Common myeloid progenitor, CD34-positive (primary cell): ENCODE measurements around the gene ANKRD44.

Experiments
- CTCF ChIA-PET: fragments of 350-600 bp; sonication (Branson Sonifier 250); formaldehyde crosslinking; loops from one replicate; lab custom pipeline; 2021; ENCODE audit warnings: antibody characterized with exemption; lab: Charles Lee
- POLR2A ChIA-PET: fragments of 350-600 bp; sonication (Branson Sonifier 250); formaldehyde crosslinking; loops from one replicate; lab custom pipeline; 2021; ENCODE audit warnings: antibody characterized with exemption; lab: Charles Lee
- DNase-seq, 3 donors: peaks; one replicate each; pipeline versions ENCODE4 v3.0.0 to v3.0.0-alpha.2; 2013
- H3K27ac ChIP-seq, 2 experiments: 1 replicate in 1 of 2; 2 replicates in 1 of 2; pipeline ENCODE4 v1.7.0; 2013; ENCODE audit warnings: inconsistent platforms in 2 of 2, low read length in 2 of 2, mild to moderate bottlenecking in 2 of 2, low read depth in 1 of 2, moderate library complexity in 1 of 2; ENCODE audit not compliant: severe bottlenecking in 2 of 2, insufficient read depth in 1 of 2, poor library complexity in 1 of 2
- H3K27me3 ChIP-seq, 5 experiments: replicated peaks in 2 of 5; 1 replicate in 3 of 5; 2 replicates in 2 of 5; pipeline versions ENCODE4 v1.6.1 to v1.7.0; 2013; ENCODE audit warnings: low read length in 4 of 5, mild to moderate bottlenecking in 2 of 5, moderate library complexity in 2 of 5, inconsistent platforms in 1 of 5; ENCODE audit not compliant: insufficient read depth in 5 of 5, control insufficient read depth in 4 of 5
- H3K36me3 ChIP-seq, 4 experiments: 1 replicate in 2 of 4; 2 replicates in 2 of 4; pipeline versions ENCODE4 v1.6.1 to v1.7.0; 2013; ENCODE audit warnings: low read length in 3 of 4, control low read depth in 1 of 4, mild to moderate bottlenecking in 1 of 4; ENCODE audit not compliant: control insufficient read depth in 4 of 4, insufficient read depth in 4 of 4
- H3K4me1 ChIP-seq, 4 experiments: 1 replicate in 3 of 4; 2 replicates in 1 of 4; pipeline versions ENCODE4 v1.6.1 to v1.7.1; 2013; ENCODE audit warnings: low read length in 3 of 4, mild to moderate bottlenecking in 3 of 4, control low read depth in 1 of 4, inconsistent platforms in 1 of 4, moderate library complexity in 1 of 4; ENCODE audit not compliant: control insufficient read depth in 4 of 4, insufficient read depth in 4 of 4; ENCODE audit errors: control extremely low read depth in 1 of 4
- H3K4me3 ChIP-seq, 7 experiments: 1 replicate in 4 of 7; 2 replicates in 3 of 7; pipeline versions ENCODE4 v1.5.1 to v1.7.0; 2013; ENCODE audit warnings: mild to moderate bottlenecking in 7 of 7, low read length in 6 of 7, moderate library complexity in 6 of 7, inconsistent platforms in 2 of 7, low read depth in 2 of 7, control low read depth in 1 of 7; ENCODE audit not compliant: insufficient read depth in 4 of 7, control insufficient read depth in 1 of 7; ENCODE audit errors: extremely low read depth in 1 of 7
- H3K9me3 ChIP-seq, 5 experiments: 1 replicate in 4 of 5; 2 replicates in 1 of 5; pipeline versions ENCODE4 v1.6.1 to v1.7.1; 2013; ENCODE audit warnings: low read length in 4 of 5, mild to moderate bottlenecking in 2 of 5, inconsistent platforms in 1 of 5, low read depth in 1 of 5, moderate library complexity in 1 of 5; ENCODE audit not compliant: control insufficient read depth in 4 of 5, insufficient read depth in 2 of 5; ENCODE audit errors: control extremely low read depth in 1 of 5
- WGBS: methylation state at CpG from one replicate; pipeline ENCODE4 v1.1.5; 2013; ENCODE audit not compliant: insufficient coverage; 5-methylcytosine and 5-hydroxymethylcytosine counted together

Gene ANKRD44

DNA sequence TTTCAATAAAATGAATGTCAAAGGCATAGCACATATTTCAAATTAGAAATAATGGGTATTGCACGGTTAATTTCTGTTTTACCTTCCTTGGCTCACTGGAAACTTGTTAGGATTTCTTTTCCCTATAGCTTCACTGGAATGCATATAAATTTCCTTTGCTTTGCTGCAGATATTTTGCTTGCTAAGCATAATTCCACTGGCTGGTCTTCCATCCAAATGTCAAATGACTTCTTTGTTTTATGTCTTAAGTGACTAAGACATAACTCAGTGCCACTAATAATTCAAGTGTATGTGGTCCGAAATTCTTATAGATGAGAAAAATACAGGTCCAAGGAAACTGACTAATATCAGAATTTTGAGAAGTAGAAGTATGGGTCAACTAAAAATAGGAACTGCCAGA is 201.3 kb downstream of the ANKRD44 start:
- no peak for DNase-seq
- no peaks in the 10 kb centered on the region for H3K9me3 ChIP-seq
- H3K36me3 ChIP-seq: peaks cover 0 to 14% (median 8%) of the 10 kb centered on the region in 4 experiments
- H3K4me3 ChIP-seq: no peak overlapping the region
- peaks cover 0 to 8% (median 0%) of the 10 kb centered on the region in 4 experiments for H3K4me1 ChIP-seq
- WGBS: 94% methylated on average over 2 of the region's 2 CpGs
- ChIA-PET POLR2A (no interaction called here), CTCF (interaction anchor here (0.6 to 8.8 kb wide), 4 partner anchors 10 to 258 kb away, joined by 3 to 128 read pairs (median 6); no protein-coding TSS in a partner anchor)
- H3K27ac ChIP-seq: no peak overlapping the region
- no peaks in the 10 kb centered on the region for H3K27me3 ChIP-seq

DNA sequence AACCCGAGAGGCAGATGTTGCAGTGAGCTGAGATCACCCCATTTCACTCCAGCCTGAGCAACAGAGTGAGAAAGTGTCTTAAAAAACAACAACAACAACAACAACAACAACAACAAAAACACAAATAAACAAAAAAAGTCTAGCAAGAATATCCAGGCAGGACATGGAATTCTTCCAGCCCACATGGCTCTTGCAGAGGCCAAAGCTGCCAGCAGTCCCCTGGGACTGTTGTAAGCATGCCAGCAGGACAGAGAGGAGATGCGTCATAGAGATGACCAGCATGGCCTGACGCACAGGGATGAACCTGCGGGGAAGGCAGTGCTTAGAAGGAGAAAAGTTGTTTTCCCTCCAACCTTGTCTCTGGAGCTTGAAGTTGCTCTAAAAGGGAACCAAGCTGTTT is 201.8 kb downstream of the ANKRD44 start:
- Histone ChIP-seq H3K36me3 (peaks cover 0 to 14% (median 8%) of the 10 kb centered on the region in 4 experiments), H3K27ac (no peak overlapping the region), H3K27me3 (no peaks in the 10 kb centered on the region), H3K4me3 (no peak overlapping the region), H3K4me1 (peaks cover 0 to 8% (median 0%) of the 10 kb centered on the region in 4 experiments), H3K9me3 (no peaks in the 10 kb centered on the region)
- 98% methylated on average over 4 of the region's 4 CpGs for WGBS
- ChIA-PET CTCF (interaction anchor here (0.7 to 8.8 kb wide), 2 partner anchors 53 to 59 kb away, joined by 3 to 128 read pairs; no protein-coding TSS in a partner anchor), POLR2A (interaction anchor here (0.7 kb wide), 1 partner anchor 1874 kb away, joined by 3 read pairs; no protein-coding TSS in a partner anchor)
- DNase-seq: no peak

DNA sequence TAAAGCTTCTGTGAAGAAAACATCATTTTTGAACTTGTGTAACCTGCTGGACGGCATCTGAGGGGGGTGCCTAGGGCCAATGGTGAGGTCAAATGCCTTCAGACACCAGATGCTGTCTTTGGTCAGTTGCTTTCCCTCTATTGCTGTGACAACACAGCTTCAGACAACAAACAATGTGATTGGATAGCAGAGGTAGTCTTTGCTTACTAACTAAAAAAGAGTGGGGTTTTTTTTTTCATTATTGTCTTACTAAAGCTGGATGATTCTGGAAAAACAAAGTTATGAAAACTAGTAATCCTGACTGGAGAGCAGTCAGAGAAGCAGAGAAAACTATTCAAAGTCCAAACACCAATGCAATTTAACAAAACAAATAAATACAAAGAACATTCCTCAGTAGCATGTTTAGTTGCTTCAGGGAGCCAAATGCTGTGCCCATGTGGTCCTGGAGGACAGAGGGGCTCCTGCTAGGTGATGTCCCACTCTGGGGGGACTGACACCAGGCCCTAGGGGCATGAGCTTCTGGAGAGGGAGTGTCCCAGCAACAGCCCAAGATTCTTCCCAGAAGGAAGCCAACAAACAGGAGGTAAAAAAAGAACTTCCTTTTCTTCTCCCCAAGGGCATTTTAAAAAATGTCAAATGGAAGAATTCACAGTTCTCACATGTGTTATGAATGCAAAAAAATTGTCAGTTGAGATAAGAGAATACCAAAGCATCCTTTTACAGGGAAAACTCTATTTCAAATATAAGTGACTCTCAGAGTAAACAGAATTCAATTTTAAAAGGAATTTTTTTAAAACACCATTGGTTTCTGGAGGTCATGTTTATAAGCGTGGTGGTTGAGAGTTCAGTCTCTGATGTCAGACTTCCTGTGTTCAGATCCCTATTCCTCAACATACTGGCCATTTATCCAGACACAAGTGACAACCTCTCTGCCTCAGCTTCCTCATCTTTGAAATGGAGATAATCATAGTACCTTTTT is 203.0 kb downstream of the ANKRD44 start:
- no CpG with 5 or more reads among the region's 2 CpGs for WGBS
- POLR2A ChIA-PET: no interaction called here
- H3K27me3 ChIP-seq: no peaks in the 10 kb centered on the region
- H3K9me3 ChIP-seq: no peaks in the 10 kb centered on the region
- H3K4me3 ChIP-seq: no peak overlapping the region
- CTCF ChIA-PET: interaction anchor here (1.0 to 8.8 kb wide), 3 partner anchors 61 to 196 kb away, joined by 3 to 128 read pairs (median 4); no protein-coding TSS in a partner anchor
- H3K4me1 ChIP-seq: peaks cover 0 to 4% (median 0%) of the 10 kb centered on the region in 4 experiments
- no peak for DNase-seq
- H3K36me3 ChIP-seq: peaks cover 0 to 14% (median 6%) of the 10 kb centered on the region in 4 experiments
- no peak overlapping the region for H3K27ac ChIP-seq

DNA sequence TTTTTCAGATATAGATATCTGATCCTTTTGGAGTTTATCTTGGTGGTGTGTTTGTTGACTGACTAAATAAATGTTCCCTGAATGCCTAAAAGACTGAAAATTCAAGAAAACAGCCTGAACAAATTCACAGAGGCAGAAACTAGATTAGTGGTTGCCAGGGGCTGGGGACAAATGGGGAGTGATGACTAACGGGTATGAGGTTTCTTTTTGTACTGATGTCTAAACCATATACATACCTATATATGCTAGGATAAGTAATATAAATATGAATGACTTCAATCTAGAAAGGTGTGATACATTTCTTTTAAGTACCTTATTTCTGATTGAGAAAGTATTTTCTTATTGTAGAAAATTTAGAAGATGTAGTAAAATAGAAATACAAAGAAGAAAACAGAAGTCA is 207.2 kb downstream of the ANKRD44 start:
- CTCF ChIA-PET: no interaction called here
- Histone ChIP-seq H3K27me3 (no peaks in the 10 kb centered on the region), H3K36me3 (peaks cover 3 to 19% (median 4%) of the 10 kb centered on the region in 4 experiments), H3K4me1 (peaks cover 0 to 4% (median 0%) of the 10 kb centered on the region in 4 experiments), H3K9me3 (no peaks in the 10 kb centered on the region), H3K27ac (no peak overlapping the region), H3K4me3 (no peak overlapping the region)
- POLR2A ChIA-PET: no interaction called here
- WGBS: no CpG with 5 or more reads among the region's 1 CpG
- no peak for DNase-seq

DNA sequence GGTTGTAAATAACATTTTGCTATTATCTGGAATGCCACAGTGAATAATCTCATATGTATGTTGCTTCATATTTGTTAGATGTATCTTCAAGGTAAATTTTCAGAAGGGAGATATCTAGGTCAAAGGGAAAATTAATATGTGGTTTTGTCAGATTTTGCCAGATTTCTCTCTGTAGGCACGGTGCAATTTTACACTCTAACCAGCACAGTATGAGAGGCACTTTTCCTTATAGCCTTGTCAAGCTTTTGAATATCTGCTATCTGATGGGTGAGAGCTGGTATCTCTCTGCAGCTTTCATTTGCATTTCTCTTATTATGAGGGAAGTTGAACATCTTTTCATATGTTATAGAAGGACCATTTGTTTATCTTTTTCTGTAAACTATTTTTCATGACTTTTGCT is 208.3 kb downstream of the ANKRD44 start:
- no peaks in the 10 kb centered on the region for H3K27me3 ChIP-seq
- no peaks in the 10 kb centered on the region for H3K4me1 ChIP-seq
- no peaks in the 10 kb centered on the region for H3K9me3 ChIP-seq
- H3K4me3 ChIP-seq: no peak overlapping the region
- ChIA-PET POLR2A (no interaction called here), CTCF (interaction anchor here (1.3 kb wide), 1 partner anchor 67 kb away, joined by 3 read pairs; no protein-coding TSS in a partner anchor)
- no peak overlapping the region for H3K27ac ChIP-seq
- WGBS: no CpG with 5 or more reads among the region's 1 CpG
- DNase-seq: no peak
- peaks cover 3 to 19% (median 5%) of the 10 kb centered on the region in 4 experiments for H3K36me3 ChIP-seq

DNA sequence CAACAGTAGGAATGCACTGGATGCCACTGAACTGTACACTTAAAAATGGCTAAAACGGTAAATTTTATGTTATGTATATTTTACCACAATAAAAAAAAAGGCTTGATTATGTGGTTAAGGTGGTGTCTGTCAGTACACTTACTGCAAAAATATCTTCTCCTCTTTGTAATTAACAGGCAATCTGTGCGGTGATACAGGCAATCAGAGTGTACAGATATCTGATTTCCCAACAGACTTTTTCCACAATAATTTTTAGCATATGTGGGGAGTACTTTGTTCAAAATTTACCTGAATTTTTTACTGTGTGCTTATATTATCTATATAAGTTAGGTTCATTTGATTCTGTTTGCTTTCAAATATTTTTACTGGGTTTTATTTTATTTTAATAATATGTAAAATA is 209.1 kb downstream of the ANKRD44 start:
- H3K27me3 ChIP-seq: no peaks in the 10 kb centered on the region
- no peak overlapping the region for H3K4me3 ChIP-seq
- no peak for DNase-seq
- no peak overlapping the region for H3K27ac ChIP-seq
- WGBS: no CpG with 5 or more reads among the region's 2 CpGs
- no peaks in the 10 kb centered on the region for H3K9me3 ChIP-seq
- H3K36me3 ChIP-seq: peaks cover 3 to 19% (median 5%) of the 10 kb centered on the region in 4 experiments
- no peaks in the 10 kb centered on the region for H3K4me1 ChIP-seq
- ChIA-PET CTCF (no interaction called here), POLR2A (no interaction called here)
